Measurements from ENCODE around the gene ZNF765.

DNA sequence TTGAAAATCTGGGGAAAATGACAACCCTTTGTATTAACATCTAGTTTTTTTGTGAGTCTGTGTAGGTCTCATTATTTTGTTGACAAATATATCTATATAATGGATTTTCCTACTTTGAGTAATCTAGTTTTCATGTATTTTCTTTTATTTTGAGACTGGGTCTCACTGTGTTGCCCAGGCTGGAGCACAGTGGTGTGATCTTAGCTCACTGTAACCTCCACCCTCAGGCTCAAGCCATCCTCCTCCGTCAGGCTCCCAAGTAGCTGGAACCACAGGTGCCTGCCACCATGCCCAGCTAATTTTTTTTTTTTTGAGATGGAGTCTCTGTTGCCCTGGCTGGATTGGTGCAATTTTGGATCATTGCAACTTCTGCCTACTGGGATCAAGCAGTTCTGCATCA, 20.2 kb upstream of the ZNF765 start:
- TF ChIP-seq, protein P1, sequence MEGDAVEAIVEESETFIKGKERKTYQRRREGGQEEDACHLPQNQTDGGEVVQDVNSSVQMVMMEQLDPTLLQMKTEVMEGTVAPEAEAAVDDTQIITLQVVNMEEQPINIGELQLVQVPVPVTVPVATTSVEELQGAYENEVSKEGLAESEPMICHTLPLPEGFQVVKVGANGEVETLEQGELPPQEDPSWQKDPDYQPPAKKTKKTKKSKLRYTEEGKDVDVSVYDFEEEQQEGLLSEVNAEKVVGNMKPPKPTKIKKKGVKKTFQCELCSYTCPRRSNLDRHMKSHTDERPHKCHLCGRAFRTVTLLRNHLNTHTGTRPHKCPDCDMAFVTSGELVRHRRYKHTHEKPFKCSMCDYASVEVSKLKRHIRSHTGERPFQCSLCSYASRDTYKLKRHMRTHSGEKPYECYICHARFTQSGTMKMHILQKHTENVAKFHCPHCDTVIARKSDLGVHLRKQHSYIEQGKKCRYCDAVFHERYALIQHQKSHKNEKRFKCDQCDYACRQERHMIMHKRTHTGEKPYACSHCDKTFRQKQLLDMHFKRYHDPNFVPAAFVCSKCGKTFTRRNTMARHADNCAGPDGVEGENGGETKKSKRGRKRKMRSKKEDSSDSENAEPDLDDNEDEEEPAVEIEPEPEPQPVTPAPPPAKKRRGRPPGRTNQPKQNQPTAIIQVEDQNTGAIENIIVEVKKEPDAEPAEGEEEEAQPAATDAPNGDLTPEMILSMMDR (IDR thresholded peaks at IDR 0.05; ENCODE audit: insufficient read depth, low read length, poor library complexity, severe bottlenecking) = no peak
- TF ChIP-seq EZH2phosphoT487 (conservative IDR thresholded peaks at IDR 0.05; ENCODE audit: low read length) = no peak
